B cell (primary cell): ENCODE data around the gene MPZL3. TPM values are rescaled to one million over a fixed set of nuclear protein-coding genes. Genes with fewer than 3 reads are reported as not detected.

ENCODE experiments used
- ATAC-seq: fragments of 200-7000 bp; cut with Tn5 transposase; one replicate; pipeline ENCODE4 v1.10.0; 2021; ENCODE audit warnings: low read depth, mild to moderate bottlenecking, moderate number of reproducible peaks, moderate library complexity
- CTCF ChIA-PET: fragments of 350-600 bp; sonication (Branson Sonifier 250); formaldehyde crosslinking; loops from one replicate; lab custom pipeline; 2021; ENCODE audit warnings: antibody characterized with exemption, inconsistent platforms; lab: Charles Lee
- POLR2A ChIA-PET: fragments of 350-600 bp; sonication (Branson Sonifier 250); formaldehyde crosslinking; loops from one replicate; lab custom pipeline; 2021; ENCODE audit warnings: antibody characterized with exemption; lab: Charles Lee
- DNase-seq: peaks from one replicate; pipeline ENCODE4 v3.0.0; 2013
- H2AFZ ChIP-seq: 2 replicates; pipeline ENCODE4 v1.6.1; 2012; ENCODE audit warnings: mild to moderate bottlenecking, low read depth, low read length; ENCODE audit not compliant: insufficient read depth, poor library complexity, severe bottlenecking
- H3K27ac ChIP-seq, 2 donors: 1 replicate in 1 of 2; 2 replicates in 1 of 2; pipeline ENCODE4 v1.5.1; 2012 to 2013; ENCODE audit warnings: low read length in 2 of 2, mild to moderate bottlenecking in 2 of 2, moderate library complexity in 1 of 2
- H3K27me3 ChIP-seq, 4 experiments: fragments of 200-600 bp in 1 of 4; sonication (generic) in 1 of 4; replicated peaks in 1 of 4; 1 replicate in 2 of 4; 2 replicates in 2 of 4; pipeline versions ENCODE4 v1.6.1 to v1.7.0; 2013 to 2016; ENCODE audit warnings: low read length in 3 of 4, mild to moderate bottlenecking in 2 of 4, mixed read lengths in 1 of 4, moderate library complexity in 1 of 4; ENCODE audit not compliant: insufficient read depth in 4 of 4, control insufficient read depth in 3 of 4; ENCODE audit errors: control extremely low read depth in 1 of 4
- H3K36me3 ChIP-seq, 2 experiments: replicated peaks in 1 of 2; 1 replicate in 1 of 2; 2 replicates in 1 of 2; pipeline versions ENCODE4 v1.6.1 to v1.7.1; 2013; ENCODE audit warnings: low read length in 1 of 2; ENCODE audit not compliant: insufficient read depth in 2 of 2, control insufficient read depth in 1 of 2; ENCODE audit errors: control extremely low read depth in 1 of 2, extremely low read depth in 1 of 2
- H3K4me1 ChIP-seq, 2 donors: fragments of 200-600 bp in 1 of 2; sonication (generic) in 1 of 2; 1 replicate in 1 of 2; 2 replicates in 1 of 2; pipeline versions ENCODE4 v1.5.1 to v1.6.1; 2013 to 2017; ENCODE audit warnings: low read length in 2 of 2; ENCODE audit not compliant: control insufficient read depth in 2 of 2, insufficient read depth in 2 of 2
- H3K4me2 ChIP-seq: replicated peaks from 2 replicates; pipeline ENCODE3; 2012; ENCODE audit warnings: mild to moderate bottlenecking, low read depth, low read length; ENCODE audit not compliant: poor library complexity, severe bottlenecking
- H3K4me3 ChIP-seq, 5 experiments: fragments of 200-600 bp in 1 of 5; sonication (generic) in 1 of 5; 1 replicate in 3 of 5; 2 replicates in 2 of 5; pipeline versions ENCODE4 v1.5.1 to v1.7.0; 2011 to 2016; ENCODE audit warnings: low read length in 4 of 5, mild to moderate bottlenecking in 4 of 5, low read depth in 2 of 5, control low read depth in 1 of 5, moderate library complexity in 1 of 5; ENCODE audit not compliant: insufficient read depth in 1 of 5; ENCODE audit errors: control extremely low read depth in 1 of 5, extremely low read depth in 1 of 5
- H3K79me2 ChIP-seq: fragments of 200-600 bp; sonication (generic); one replicate; pipeline ENCODE4 v1.6.0; 2016; ENCODE audit warnings: low read length; ENCODE audit not compliant: control insufficient read depth, insufficient read depth
- H3K9ac ChIP-seq: fragments of 200-600 bp; sonication (generic); 2 replicates; pipeline ENCODE4 v1.6.1; 2017; ENCODE audit warnings: mild to moderate bottlenecking, low read length, moderate library complexity
- H3K9me3 ChIP-seq, 3 donors: one replicate each; pipeline versions ENCODE4 v1.6.1 to v1.7.1; 2013; ENCODE audit warnings: low read length in 2 of 3; ENCODE audit not compliant: control insufficient read depth in 2 of 3, insufficient read depth in 1 of 3; ENCODE audit errors: control extremely low read depth in 1 of 3
- H4K20me1 ChIP-seq: 2 replicates; pipeline ENCODE4 v1.6.0; 2012; ENCODE audit warnings: mild to moderate bottlenecking, low read length; ENCODE audit not compliant: insufficient read depth, control insufficient read depth, poor library complexity, severe bottlenecking
- H3K27ac Mint-ChIP-seq: one replicate; pipeline ENCODE4 v1.8.0; 2021; ENCODE audit warnings: mixed read lengths
- H3K27me3 Mint-ChIP-seq: one replicate; pipeline ENCODE4 v1.8.0; 2021; ENCODE audit warnings: mixed read lengths
- H3K4me1 Mint-ChIP-seq: one replicate; pipeline ENCODE4 v1.8.0; 2021; ENCODE audit warnings: mixed read lengths
- H3K4me3 Mint-ChIP-seq: one replicate; pipeline ENCODE4 v1.8.0; 2021; ENCODE audit warnings: mixed read lengths
- H3K9me3 Mint-ChIP-seq: one replicate; pipeline ENCODE4 v1.8.0; 2022; ENCODE audit warnings: mixed read lengths; ENCODE audit not compliant: insufficient read depth
- CTCF ChIP-seq: fragments of 200-600 bp; IDR thresholded peaks from one replicate; pipeline ENCODE4 v1.8.0; 2022; ENCODE audit warnings: antibody characterized with exemption, mild to moderate bottlenecking
- EZH2 ChIP-seq: IDR thresholded peaks from 2 replicates; pipeline ENCODE4 v1.6.1; 2012; ENCODE audit warnings: borderline replicate concordance, low read depth, mild to moderate bottlenecking, moderate library complexity, low read length; ENCODE audit not compliant: insufficient read depth, poor library complexity, severe bottlenecking
- WGBS: methylation state at CpG from one replicate; pipeline ENCODE4 v1.1.5; 2013; ENCODE audit warnings: missing lambda C conversion rate; ENCODE audit not compliant: insufficient coverage; 5-methylcytosine and 5-hydroxymethylcytosine counted together
- intact Hi-C: fragments of 100-400 bp; cut with micrococcal nuclease; formaldehyde crosslinking; loops from one replicate; pipeline ENCODE4 v1.10.0; 2022
- polyA plus RNA-seq: library from polyadenylated mRNA; depleted of rRNA; stranded (reverse); fragments of >200 nt; gene quantifications from 2 replicates; pipeline ENCODE4 v1.2.3, GENCODE V29; 2012
- total RNA-seq, 2 donors: library from RNA; stranded (reverse); fragments of 120-200 nt in 1 of 2; gene quantifications; 1 replicate in 1 of 2; 2 replicates in 1 of 2; pipeline versions ENCODE4 v1.2.3 to v1.2.4, GENCODE V29; 2013 to 2022

MPZL3 gene
- total and polyA plus RNA-seq, 2 donors (not counting 1 experiment from before 2014, with no cell fraction given), result 1.4 to 4.2 TPM

- POLR2A ChIA-PET, result no interaction called here
- no peak for TF ChIP-seq EZH2
- Mint-ChIP-seq H3K9me3 (no peaks in the 10 kb centered on the region), H3K27me3 (peaks cover 54% of the 10 kb centered on the region), H3K4me1 (peaks cover 10% of the 10 kb centered on the region), H3K4me3 (no peak overlapping the region), H3K27ac (no peak overlapping the region)
- Histone ChIP-seq H3K9ac (no peak overlapping the region), H3K4me3 (no peak overlapping the region), H3K4me2 (no peak overlapping the region), H3K36me3 (no peaks in the 10 kb centered on the region), H3K4me1 (peaks cover 9 to 11% of the 10 kb centered on the region in 2 donors), H2AFZ (no peak overlapping the region), H3K79me2 (no peaks in the 10 kb centered on the region), H4K20me1 (no peaks in the 10 kb centered on the region), H3K27me3 (peaks cover 0 to 55% (median 48%) of the 10 kb centered on the region in 4 experiments), H3K9me3 (no peaks in the 10 kb centered on the region), H3K27ac (no peak overlapping the region)
- DNase-seq, result no peak
- CTCF ChIA-PET, result interaction anchor here (1.4 to 2.5 kb wide), 3 partner anchors 15 to 67 kb away, joined by 3 to 26 read pairs (median 7); no protein-coding TSS in a partner anchor
- no CpG with 5 or more reads among the region's 1 CpG for WGBS
- intact Hi-C loops, result loop anchor here (5.0 kb wide), 1 partner anchor 39 kb away; the partner anchor contains the start of gene JAML
- ATAC-seq, result no peak
Observed at GRCh38 chr11:118265954-118266353, 13.8 kb upstream of the MPZL3 start.

- no peak overlapping the region for H3K27ac Mint-ChIP-seq
- H3K27me3 Mint-ChIP-seq, result peaks cover 45% of the 10 kb centered on the region
Observed at GRCh38 chr11:118264569-118265465, 12.7 kb upstream of the MPZL3 start.

More at GRCh38 chr11:118264569-118265465, 12.7 kb upstream of the MPZL3 start:
- Histone ChIP-seq H3K4me3 (no peak overlapping the region), H3K4me2 (no peak overlapping the region), H3K27me3 (peaks cover 0 to 58% (median 48%) of the 10 kb centered on the region in 4 experiments), H3K27ac (no peak overlapping the region), H3K4me1 (peaks cover 9 to 11% of the 10 kb centered on the region in 2 donors), H4K20me1 (no peaks in the 10 kb centered on the region), H2AFZ (no peak overlapping the region), H3K79me2 (no peaks in the 10 kb centered on the region), H3K9ac (no peak overlapping the region), H3K36me3 (no peaks in the 10 kb centered on the region), H3K9me3 (no peaks in the 10 kb centered on the region)
- ATAC-seq (no peak), DNase-seq (no peak)
- ChIA-PET CTCF (interaction anchor here (0.6 to 2.5 kb wide), 7 partner anchors 10 to 69 kb away, joined by 3 to 26 read pairs (median 4); no protein-coding TSS in a partner anchor), POLR2A (interaction anchor here (1.7 kb wide), 1 partner anchor 67 kb away, joined by 4 read pairs; no protein-coding TSS in a partner anchor)
- TF ChIP-seq EZH2 (no peak), CTCF (no peak)
- Mint-ChIP-seq H3K9me3 (no peaks in the 10 kb centered on the region), H3K4me3 (no peak overlapping the region), H3K4me1 (peaks cover 10% of the 10 kb centered on the region)
- WGBS, result 88% methylated on average over 9 of the region's 13 CpGs
- intact Hi-C loops, result loop anchor here (5.0 kb wide), 1 partner anchor 38 kb away; the partner anchor contains the start of gene JAML
